GM21723 (cell line): ENCODE results near the gene NEK4.
A peak's percentile ranks its signal among the peaks of the same experiment; 100 is the strongest.
"Not testable (repeated sequence)": the region's sequence is repeated elsewhere in the genome, so short reads cannot be mapped to it uniquely, and the experiment has no call there.

Experiments
- ATAC-seq: cut with Tn5 transposase; IDR thresholded peaks from one replicate; pipeline ENCODE4 v1.9.1; 2021; ENCODE audit warnings: mild to moderate bottlenecking, moderate library complexity; ENCODE audit not compliant: unreplicated experiment

Gene NEK4

GRCh38 chr3:52679811-52680210, 90.9 kb downstream of the NEK4 start:
- no peak for ATAC-seq

- no peak for ATAC-seq
Measured at GRCh38 chr3:52679199-52679538, 91.6 kb downstream of the NEK4 start.

GRCh38 chr3:52678265-52679198, 92.2 kb downstream of the NEK4 start:
- ATAC-seq: no peak

- not testable (repeated sequence) for ATAC-seq
Measured at GRCh38 chr3:52676201-52676600, 94.5 kb downstream of the NEK4 start.

GRCh38 chr3:52671676-52672075, 99.1 kb downstream of the NEK4 start:
- no peak for ATAC-seq

GRCh38 chr3:52670621-52671521, 99.9 kb downstream of the NEK4 start:
- peak; percentile 72 for ATAC-seq

- no peak for ATAC-seq
Measured at GRCh38 chr3:52663098-52663497, 107.6 kb downstream of the NEK4 start.

DNA sequence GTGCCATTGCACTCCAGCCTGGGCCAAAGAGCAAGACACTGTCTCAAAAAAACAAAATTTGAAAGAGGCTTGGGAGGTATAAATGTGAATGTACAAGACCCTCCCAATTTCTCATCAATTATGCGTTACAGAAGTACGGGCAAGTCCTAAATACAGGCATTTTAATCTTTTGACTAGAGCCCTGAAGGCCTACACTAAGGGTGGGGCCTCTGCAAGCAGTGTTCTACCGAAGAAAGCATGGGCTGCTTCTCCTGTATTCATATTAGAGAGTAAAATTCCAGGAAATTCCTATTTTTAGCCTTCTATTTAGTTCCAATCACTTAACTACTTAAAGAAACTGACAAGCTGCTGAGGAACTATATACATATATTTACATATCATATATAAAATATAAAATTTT, 110.7 kb downstream of the NEK4 start:
- no peak for ATAC-seq
